Neural cell (in vitro differentiated cells): ENCODE results near the gene SPOCK1. TPM values are rescaled to one million over a fixed set of nuclear protein-coding genes. Genes with fewer than 3 reads are reported as not detected.

Source experiments
- H2AFZ ChIP-seq: fragments of 200-600, 300-800 bp; sonication (generic), shearing (Covaris generic); 2 replicates; pipeline ENCODE4 v1.6.0; 2014; ENCODE audit warnings: low read depth, mild to moderate bottlenecking, antibody characterized with exemption, low read length, moderate library complexity
- H3F3A ChIP-seq: fragments of 200-600 bp; shearing (Covaris generic); 2 replicates; pipeline ENCODE4 v1.6.1; 2016; ENCODE audit warnings: mild to moderate bottlenecking, moderate library complexity, mixed read lengths, antibody characterized with exemption, low read length; ENCODE audit not compliant: insufficient read depth, poor library complexity, severe bottlenecking
- H3K27ac ChIP-seq: fragments of 200-600, 300-800 bp; sonication (generic), shearing (Covaris generic); 2 replicates; pipeline ENCODE4 v1.5.1; 2014; ENCODE audit warnings: mild to moderate bottlenecking, low read length, moderate library complexity
- H3K27me3 ChIP-seq: fragments of 300-800, 200-600 bp; sonication (generic), shearing (Covaris generic); 2 replicates; pipeline ENCODE4 v1.6.0; 2014; ENCODE audit warnings: mild to moderate bottlenecking, low read depth, low read length, moderate library complexity; ENCODE audit not compliant: insufficient read depth
- H3K36me3 ChIP-seq: fragments of 300-800, 200-600 bp; sonication (generic), shearing (Covaris generic); 2 replicates; pipeline ENCODE4 v1.5.1; 2014; ENCODE audit warnings: mild to moderate bottlenecking, antibody characterized with exemption, low read length, moderate library complexity; ENCODE audit not compliant: insufficient read depth
- H3K4me2 ChIP-seq: fragments of 300-800, 200-600 bp; sonication (generic), shearing (Covaris generic); 2 replicates; pipeline ENCODE4 v1.6.0; 2014; ENCODE audit warnings: mild to moderate bottlenecking, low read length
- H3K4me3 ChIP-seq: fragments of 300-800, 200-600 bp; sonication (generic), shearing (Covaris generic); 2 replicates; pipeline ENCODE4 v1.5.1; 2014; ENCODE audit warnings: mild to moderate bottlenecking, low read length, moderate library complexity
- H3K79me2 ChIP-seq: fragments of 200-600 bp; shearing (Covaris generic); replicated peaks from 2 replicates; pipeline ENCODE4 v1.6.0; 2014; ENCODE audit warnings: mild to moderate bottlenecking, low read length, moderate library complexity; ENCODE audit not compliant: insufficient read depth
- H3K9ac ChIP-seq: fragments of 300-800, 200-600 bp; sonication (generic), shearing (Covaris generic); 2 replicates; pipeline ENCODE4 v1.6.1; 2016; ENCODE audit warnings: mild to moderate bottlenecking, low read length, mixed read lengths
- H3K9me2 ChIP-seq: fragments of 200-600 bp; shearing (Covaris generic); 2 replicates; pipeline ENCODE4 v1.6.1; 2016; ENCODE audit warnings: mild to moderate bottlenecking, low read length, mixed read lengths; ENCODE audit not compliant: insufficient read depth
- H3K9me3 ChIP-seq: fragments of 200-600, 300-800 bp; sonication (generic), shearing (Covaris generic); 2 replicates; pipeline ENCODE4 v1.6.1; 2016; ENCODE audit warnings: mild to moderate bottlenecking, mixed run types, low read length, moderate library complexity, mixed read lengths
- H4K20me1 ChIP-seq: fragments of 200-600 bp; shearing (Covaris generic); 2 replicates; pipeline ENCODE4 v1.6.1; 2016; ENCODE audit warnings: mild to moderate bottlenecking, mixed run types; ENCODE audit not compliant: insufficient read depth
- CTCF ChIP-seq: fragments of 450-650 bp; IDR thresholded peaks from 2 replicates; pipeline ENCODE4 v1.5.1; 2014; ENCODE audit warnings: antibody characterized with exemption, mild to moderate bottlenecking, moderate library complexity; ENCODE audit not compliant: poor library complexity, severe bottlenecking
- EP300 ChIP-seq: fragments of 450-650 bp; conservative IDR thresholded peaks from 2 replicates; pipeline ENCODE4 v1.6.1; 2014; ENCODE audit warnings: antibody characterized with exemption, mild to moderate bottlenecking, moderate library complexity; ENCODE audit not compliant: poor library complexity, severe bottlenecking
- EZH2 ChIP-seq: fragments of 200-600, 300-800 bp; shearing (Covaris generic), sonication (generic); IDR thresholded peaks from 2 replicates; pipeline ENCODE4 v1.6.1; 2014; ENCODE audit warnings: antibody characterized with exemption, low read length, borderline replicate concordance, mild to moderate bottlenecking; ENCODE audit not compliant: insufficient read depth, poor library complexity, severe bottlenecking
- MXI1 ChIP-seq: fragments of 450-650 bp; conservative IDR thresholded peaks from 2 replicates; pipeline ENCODE4 v1.6.1; 2014; ENCODE audit warnings: antibody characterized with exemption, mild to moderate bottlenecking; ENCODE audit not compliant: poor library complexity, severe bottlenecking
- POLR2AphosphoS5 ChIP-seq: IDR thresholded peaks from 2 replicates; pipeline ENCODE4 v1.6.1; 2012
- RAD21 ChIP-seq: fragments of 450-650 bp; conservative IDR thresholded peaks from 2 replicates; pipeline ENCODE4 v1.6.1; 2014; ENCODE audit warnings: antibody characterized with exemption, mild to moderate bottlenecking, moderate library complexity
- REST ChIP-seq: IDR thresholded peaks from 2 replicates; pipeline ENCODE4 v1.6.1; 2012; ENCODE audit warnings: borderline replicate concordance
- SMC3 ChIP-seq: fragments of 450-650 bp; conservative IDR thresholded peaks from 2 replicates; pipeline ENCODE4 v1.6.1; 2014; ENCODE audit warnings: antibody characterized with exemption, mild to moderate bottlenecking, moderate library complexity; ENCODE audit not compliant: poor library complexity
- TAF1 ChIP-seq: IDR thresholded peaks from 2 replicates; pipeline ENCODE4 v1.6.1; 2012; ENCODE audit warnings: low read depth
- polyA plus RNA-seq: library from polyadenylated mRNA; depleted of rRNA; stranded (reverse); fragments of >200 nt; gene quantifications from 2 replicates; pipeline ENCODE4 v1.2.3, GENCODE V29; 2014

Gene SPOCK1
- polyA plus RNA-seq, 1 donor from 2014 or later: 33.6 TPM

GRCh38 chr5:137105351-137106035, 393.6 kb downstream of the SPOCK1 start:
- Histone ChIP-seq H2AFZ (no peak overlapping the region), H3K9me3 (no peaks in the 10 kb centered on the region), H4K20me1 (no peaks in the 10 kb centered on the region), H3K36me3 (no peaks in the 10 kb centered on the region), H3K4me3 (no peak overlapping the region), H3F3A (no peaks in the 10 kb centered on the region), H3K27me3 (no peaks in the 10 kb centered on the region), H3K4me2 (no peak overlapping the region), H3K9ac (no peak overlapping the region), H3K27ac (no peak overlapping the region), H3K9me2 (no peaks in the 10 kb centered on the region), H3K79me2 (no peaks in the 10 kb centered on the region)
- no peak for TF ChIP-seq MXI1
- TF ChIP-seq EZH2: no peak
- no peak for TF ChIP-seq REST
- no peak for TF ChIP-seq RAD21
- no peak for TF ChIP-seq CTCF
- no peak for TF ChIP-seq POLR2AphosphoS5
- no peak for TF ChIP-seq TAF1
- TF ChIP-seq EP300: no peak

- no peak overlapping the region for H3K27ac ChIP-seq
- no peaks in the 10 kb centered on the region for H3K9me2 ChIP-seq
- H3K36me3 ChIP-seq: no peaks in the 10 kb centered on the region
- H3K27me3 ChIP-seq: no peaks in the 10 kb centered on the region
- no peaks in the 10 kb centered on the region for H3F3A ChIP-seq
- H2AFZ ChIP-seq: no peak overlapping the region
- TF ChIP-seq POLR2AphosphoS5 (no peak), EZH2 (no peak), TAF1 (no peak)
- H3K9me3 ChIP-seq: no peaks in the 10 kb centered on the region
- no peak overlapping the region for H3K4me3 ChIP-seq
- H3K4me2 ChIP-seq: no peak overlapping the region
- no peaks in the 10 kb centered on the region for H4K20me1 ChIP-seq
- H3K79me2 ChIP-seq: no peaks in the 10 kb centered on the region
- H3K9ac ChIP-seq: no peak overlapping the region
These were observed 397.6 kb downstream of the SPOCK1 start for GRCh38 chr5:137101544-137101943.

- Histone ChIP-seq H3K36me3 (no peaks in the 10 kb centered on the region), H3K9me2 (no peaks in the 10 kb centered on the region), H3K27ac (no peak overlapping the region), H3K4me3 (no peak overlapping the region), H4K20me1 (no peaks in the 10 kb centered on the region), H3K4me2 (no peak overlapping the region), H3K9me3 (no peaks in the 10 kb centered on the region), H2AFZ (no peak overlapping the region), H3K9ac (no peak overlapping the region), H3K79me2 (no peaks in the 10 kb centered on the region), H3F3A (no peaks in the 10 kb centered on the region), H3K27me3 (no peaks in the 10 kb centered on the region)
- TF ChIP-seq EP300 (no peak), REST (no peak), CTCF (no peak), RAD21 (no peak), MXI1 (no peak), EZH2 (no peak), POLR2AphosphoS5 (no peak), SMC3 (no peak), TAF1 (no peak)
These were observed 399.5 kb downstream of the SPOCK1 start for GRCh38 chr5:137099651-137100050.
